GDM1 (cell line): ENCODE data around the gene ARHGAP4.
A peak's percentile ranks its signal among the peaks of the same experiment; 100 is the strongest.

ENCODE experiments used
- DNase-seq: peaks from one replicate; lab custom pipeline; 2025; lab: John Stamatoyannopoulos, UW

The ARHGAP4 gene

GRCh38 chrX:153882086-153882498 is 44.0 kb downstream of the ARHGAP4 start:
- DNase-seq, result no peak

- DNase-seq, result no peak
Observed at GRCh38 chrX:153881281-153881680, 44.8 kb downstream of the ARHGAP4 start.

GRCh38 chrX:153880440-153880815 is 45.6 kb downstream of the ARHGAP4 start:
- no peak for DNase-seq

GRCh38 chrX:153879741-153880439 is 46.2 kb downstream of the ARHGAP4 start:
- no peak for DNase-seq

GRCh38 chrX:153878969-153879653 is 47.0 kb downstream of the ARHGAP4 start:
- no peak for DNase-seq

GRCh38 chrX:153878345-153878744 is 47.7 kb downstream of the ARHGAP4 start:
- DNase-seq, result no peak

GRCh38 chrX:153877571-153878261 is 48.3 kb downstream of the ARHGAP4 start:
- no peak for DNase-seq

GRCh38 chrX:153876112-153876491 is 50.0 kb downstream of the ARHGAP4 start:
- no peak for DNase-seq

GRCh38 chrX:153875391-153876111 is 50.5 kb downstream of the ARHGAP4 start:
- DNase-seq, result peak; percentile 45

GRCh38 chrX:153874366-153875125 is 51.5 kb downstream of the ARHGAP4 start:
- no peak for DNase-seq

GRCh38 chrX:153874085-153874365 is 52.0 kb downstream of the ARHGAP4 start:
- no peak for DNase-seq

- no peak for DNase-seq
Observed at GRCh38 chrX:153873282-153874084, 52.6 kb downstream of the ARHGAP4 start.

GRCh38 chrX:153871946-153872878 is 53.9 kb downstream of the ARHGAP4 start:
- no peak for DNase-seq

GRCh38 chrX:153871451-153871850 is 54.6 kb downstream of the ARHGAP4 start:
- DNase-seq, result no peak

- no peak for DNase-seq
Observed at GRCh38 chrX:153870791-153871360, 55.2 kb downstream of the ARHGAP4 start.

- no peak for DNase-seq
Observed at GRCh38 chrX:153870288-153870690, 55.8 kb downstream of the ARHGAP4 start.

- DNase-seq, result no peak
Observed at GRCh38 chrX:153869473-153870287, 56.4 kb downstream of the ARHGAP4 start.

GRCh38 chrX:153868576-153869472 is 57.2 kb downstream of the ARHGAP4 start:
- no peak for DNase-seq
